Measurements from ENCODE around the gene SLC2A8.

Gene SLC2A8

GRCh38 chr9:127360829-127361228 lies 36.1 kb upstream of the SLC2A8 start:
- no peaks in the 10 kb centered on the region for H4K20me1 ChIP-seq (ENCODE audit: insufficient read depth, low read length)
- no peaks in the 10 kb centered on the region for H3K9me2 ChIP-seq (replicated peaks; ENCODE audit: insufficient read depth, low read length)
- H3K9me3 ChIP-seq (replicated peaks; ENCODE audit: insufficient read depth, low read length), result no peaks in the 10 kb centered on the region
- no peaks in the 10 kb centered on the region for H3F3A ChIP-seq (ENCODE audit: insufficient read depth, low read length)
- no peak for TF ChIP-seq EZH2 (optimal IDR thresholded peaks at IDR 0.05; ENCODE audit: low read depth, low read length)
- TF ChIP-seq EZH2phosphoT487 (IDR thresholded peaks at IDR 0.05; ENCODE audit: low read length), result no peak
- no peak for TF ChIP-seq CTCF (IDR thresholded peaks at IDR 0.05; ENCODE audit: low read length)
- H3K4me2 ChIP-seq (ENCODE audit: low read depth, low read length), result no peak overlapping the region
- no peaks in the 10 kb centered on the region for H3K4me1 ChIP-seq (ENCODE audit: low read length)
- H3K4me3 ChIP-seq (ENCODE audit: low read length), result no peak overlapping the region
- no peaks in the 10 kb centered on the region for H3K27me3 ChIP-seq (replicated peaks; ENCODE audit: insufficient read depth, low read length)
- no peak overlapping the region for H3K27ac ChIP-seq (ENCODE audit: low read length)
- no peaks in the 10 kb centered on the region for H3K79me2 ChIP-seq (ENCODE audit: low read length)
- H3K36me3 ChIP-seq (replicated peaks; ENCODE audit: insufficient read depth, low read length), result no peaks in the 10 kb centered on the region
- H2AFZ ChIP-seq (ENCODE audit: low read length), result no peak overlapping the region
- H3K9ac ChIP-seq (ENCODE audit: low read length), result no peak overlapping the region
- DNase-seq, result no peak

- TF ChIP-seq EZH2phosphoT487 (IDR thresholded peaks at IDR 0.05; ENCODE audit: low read length), result no peak
- no peak for TF ChIP-seq CTCF (IDR thresholded peaks at IDR 0.05; ENCODE audit: low read length)
- no peak for TF ChIP-seq EZH2 (optimal IDR thresholded peaks at IDR 0.05; ENCODE audit: low read depth, low read length)
- H3K27me3 ChIP-seq (replicated peaks; ENCODE audit: insufficient read depth, low read length), result no peaks in the 10 kb centered on the region
- H2AFZ ChIP-seq (ENCODE audit: low read length), result no peak overlapping the region
- no peaks in the 10 kb centered on the region for H3F3A ChIP-seq (ENCODE audit: insufficient read depth, low read length)
- no peaks in the 10 kb centered on the region for H3K4me1 ChIP-seq (ENCODE audit: low read length)
- no peak overlapping the region for H3K27ac ChIP-seq (ENCODE audit: low read length)
- no peak overlapping the region for H3K4me2 ChIP-seq (ENCODE audit: low read depth, low read length)
- H3K9me2 ChIP-seq (replicated peaks; ENCODE audit: insufficient read depth, low read length), result no peaks in the 10 kb centered on the region
- no peak overlapping the region for H3K4me3 ChIP-seq (ENCODE audit: low read length)
- no peak overlapping the region for H3K9ac ChIP-seq (ENCODE audit: low read length)
- no peaks in the 10 kb centered on the region for H4K20me1 ChIP-seq (ENCODE audit: insufficient read depth, low read length)
- no peaks in the 10 kb centered on the region for H3K36me3 ChIP-seq (replicated peaks; ENCODE audit: insufficient read depth, low read length)
- no peaks in the 10 kb centered on the region for H3K79me2 ChIP-seq (ENCODE audit: low read length)
- DNase-seq, result no peak
- no peaks in the 10 kb centered on the region for H3K9me3 ChIP-seq (replicated peaks; ENCODE audit: insufficient read depth, low read length)
These were observed 35.4 kb upstream of the SLC2A8 start for GRCh38 chr9:127361561-127361960.

GRCh38 chr9:127362829-127363228 lies 34.1 kb upstream of the SLC2A8 start:
- no peaks in the 10 kb centered on the region for H3K79me2 ChIP-seq (ENCODE audit: low read length)
- no peaks in the 10 kb centered on the region for H3K9me2 ChIP-seq (replicated peaks; ENCODE audit: insufficient read depth, low read length)
- H3K4me1 ChIP-seq (ENCODE audit: low read length), result no peaks in the 10 kb centered on the region
- H3K9me3 ChIP-seq (replicated peaks; ENCODE audit: insufficient read depth, low read length), result no peaks in the 10 kb centered on the region
- no peaks in the 10 kb centered on the region for H3K36me3 ChIP-seq (replicated peaks; ENCODE audit: insufficient read depth, low read length)
- no peak overlapping the region for H3K4me3 ChIP-seq (ENCODE audit: low read length)
- no peaks in the 10 kb centered on the region for H3K27me3 ChIP-seq (replicated peaks; ENCODE audit: insufficient read depth, low read length)
- H3F3A ChIP-seq (ENCODE audit: insufficient read depth, low read length), result no peaks in the 10 kb centered on the region
- no peak overlapping the region for H3K27ac ChIP-seq (ENCODE audit: low read length)
- DNase-seq, result no peak
- TF ChIP-seq EZH2 (optimal IDR thresholded peaks at IDR 0.05; ENCODE audit: low read depth, low read length) (no peak), EZH2phosphoT487 (IDR thresholded peaks at IDR 0.05; ENCODE audit: low read length) (no peak), CTCF (IDR thresholded peaks at IDR 0.05; ENCODE audit: low read length) (no peak)
- no peak overlapping the region for H3K4me2 ChIP-seq (ENCODE audit: low read depth, low read length)
- H4K20me1 ChIP-seq (ENCODE audit: insufficient read depth, low read length), result no peaks in the 10 kb centered on the region
- no peak overlapping the region for H2AFZ ChIP-seq (ENCODE audit: low read length)
- H3K9ac ChIP-seq (ENCODE audit: low read length), result no peak overlapping the region

Measured in MM.1S (cell line).